HepG2 (cell line): Measurements from ENCODE around the gene SULT1C4. TPM values are rescaled to one million over a fixed set of nuclear protein-coding genes. Genes with fewer than 3 reads are reported as not detected.
A peak's percentile ranks its signal among the peaks of the same experiment; 100 is the strongest.

ENCODE experiments used
- CBX1 ChIP-seq: IDR thresholded peaks from one replicate; pipeline ENCODE4 v1.6.1; 2016; ENCODE audit warnings: antibody characterized with exemption, low read depth
- DNMT3B ChIP-seq: conservative IDR thresholded peaks from 2 replicates; pipeline ENCODE4 v1.6.1; 2016; ENCODE audit warnings: missing biosample characterization, control low read depth
- GLI4 ChIP-seq: sonication (generic); formaldehyde crosslinking; IDR thresholded peaks from 2 replicates; pipeline ENCODE4 v1.5.1; 2020; ENCODE audit warnings: missing genetic modification reagents, mild to moderate bottlenecking, moderate library complexity, borderline replicate concordance
- MEF2D ChIP-seq: sonication (generic); formaldehyde crosslinking; IDR thresholded peaks from 2 replicates; pipeline ENCODE4 v1.5.1; 2020; ENCODE audit warnings: mild to moderate bottlenecking, missing genetic modification reagents
- NR2F1 ChIP-seq, 2 experiments: fragments of 450-650 bp in 1 of 2; formaldehyde crosslinking in 1 of 2; IDR thresholded peaks; 2 replicates each; pipeline versions ENCODE4 v1.5.0 to v1.6.1; 2016 to 2020; ENCODE audit warnings: mild to moderate bottlenecking in 1 of 2, missing compliant biosample characterization in 1 of 2, missing genetic modification reagents in 1 of 2, moderate library complexity in 1 of 2
- PHF20 ChIP-seq: sonication (generic); formaldehyde crosslinking; IDR thresholded peaks from 2 replicates; pipeline ENCODE4 v1.5.0; 2020; ENCODE audit warnings: mild to moderate bottlenecking, missing genetic modification reagents
- RFX5 ChIP-seq: IDR thresholded peaks from 2 replicates; pipeline ENCODE4 v1.6.1; 2011; ENCODE audit warnings: low read depth, low read length, improper control_type of control experiment
- SIN3A ChIP-seq: IDR thresholded peaks from 2 replicates; pipeline ENCODE4 v1.6.1; 2011; ENCODE audit warnings: low read depth, mild to moderate bottlenecking, control low read depth, low read length, borderline replicate concordance
- SKI ChIP-seq: fragments of 450-650 bp; IDR thresholded peaks from one replicate; pipeline ENCODE4 v1.6.1; 2018; ENCODE audit warnings: mild to moderate bottlenecking; ENCODE audit not compliant: partially characterized antibody
- TEAD2 ChIP-seq: sonication (generic); formaldehyde crosslinking; IDR thresholded peaks from 2 replicates; pipeline ENCODE4 v1.9.0; 2021; ENCODE audit warnings: missing genetic modification reagents
- ZMYM2 ChIP-seq: sonication (generic); formaldehyde crosslinking; IDR thresholded peaks from 2 replicates; pipeline ENCODE4 v1.8.0; 2022; ENCODE audit warnings: mild to moderate bottlenecking, missing genetic modification reagents
- ZNF143 ChIP-seq: sonication (generic); formaldehyde crosslinking; IDR thresholded peaks from 2 replicates; pipeline ENCODE4 v1.4.0; 2020; ENCODE audit warnings: missing genetic modification reagents
- ZNF343 ChIP-seq: sonication (generic); formaldehyde crosslinking; IDR thresholded peaks from 2 replicates; pipeline ENCODE4 v1.4.0; 2020; ENCODE audit warnings: mild to moderate bottlenecking, missing genetic modification reagents
- ZNF562 ChIP-seq: sonication (generic); formaldehyde crosslinking; IDR thresholded peaks from 2 replicates; pipeline ENCODE4 v1.8.0; 2022; ENCODE audit warnings: missing genetic modification reagents, borderline replicate concordance
- ZNF703 ChIP-seq: sonication (generic); formaldehyde crosslinking; IDR thresholded peaks from 2 replicates; pipeline ENCODE4 v1.5.1; 2020; ENCODE audit warnings: missing genetic modification reagents, mild to moderate bottlenecking, moderate library complexity, borderline replicate concordance
- polyA plus RNA-seq, 8 experiments: library from polyadenylated mRNA; depleted of rRNA in 3 of 8; stranded (reverse) in 7 of 8; unstranded in 1 of 8; fragments of >200 nt; fragmentation: Illumina TruSeq in 4 of 8; extraction: Trizol in 4 of 8; gene quantifications; 2 replicates each; pipeline versions ENCODE4 v1.2.1 to v1.2.3, GENCODE V29; 2011 to 2016; ENCODE audit warnings: low read depth in 4 of 8, missing spikeins in 1 of 8, mixed read lengths in 1 of 8; ENCODE audit not compliant: insufficient read depth in 1 of 8
- total RNA-seq, 5 experiments: library from RNA; depleted of rRNA; stranded (reverse); fragments of >200 nt; fragmentation: Illumina TruSeq; extraction: Trizol; gene quantifications; 2 replicates each; pipeline ENCODE4 v1.2.3, GENCODE V29; 2016; ENCODE audit warnings: low read depth in 1 of 5
- TF ChIP-seq, protein P1 (sequence below), 2 experiments: fragments of 450-650 bp in 1 of 2; sonication (generic) in 1 of 2; formaldehyde crosslinking in 1 of 2; IDR thresholded peaks; 2 replicates each; pipeline versions ENCODE4 v1.6.1 to v1.8.0; 2016 to 2022; ENCODE audit warnings: antibody characterized with exemption in 1 of 2, mild to moderate bottlenecking in 1 of 2, missing genetic modification reagents in 1 of 2
- TF ChIP-seq, protein P2 (sequence below): sonication (generic); formaldehyde crosslinking; IDR thresholded peaks from 2 replicates; pipeline ENCODE4 v1.5.1; 2020; ENCODE audit warnings: mild to moderate bottlenecking, moderate library complexity, missing genetic modification reagents
- TF ChIP-seq, protein P3 (sequence below): sonication (generic); formaldehyde crosslinking; IDR thresholded peaks from 2 replicates; pipeline ENCODE4 v1.4.0; 2020; ENCODE audit warnings: missing genetic modification reagents

The SULT1C4 gene
- total and polyA plus RNA-seq, 2 of the 13 experiments (the other 11 are each of a cell fraction or from before 2014, with no cell fraction given) = 1.3 to 8.6 TPM

DNA sequence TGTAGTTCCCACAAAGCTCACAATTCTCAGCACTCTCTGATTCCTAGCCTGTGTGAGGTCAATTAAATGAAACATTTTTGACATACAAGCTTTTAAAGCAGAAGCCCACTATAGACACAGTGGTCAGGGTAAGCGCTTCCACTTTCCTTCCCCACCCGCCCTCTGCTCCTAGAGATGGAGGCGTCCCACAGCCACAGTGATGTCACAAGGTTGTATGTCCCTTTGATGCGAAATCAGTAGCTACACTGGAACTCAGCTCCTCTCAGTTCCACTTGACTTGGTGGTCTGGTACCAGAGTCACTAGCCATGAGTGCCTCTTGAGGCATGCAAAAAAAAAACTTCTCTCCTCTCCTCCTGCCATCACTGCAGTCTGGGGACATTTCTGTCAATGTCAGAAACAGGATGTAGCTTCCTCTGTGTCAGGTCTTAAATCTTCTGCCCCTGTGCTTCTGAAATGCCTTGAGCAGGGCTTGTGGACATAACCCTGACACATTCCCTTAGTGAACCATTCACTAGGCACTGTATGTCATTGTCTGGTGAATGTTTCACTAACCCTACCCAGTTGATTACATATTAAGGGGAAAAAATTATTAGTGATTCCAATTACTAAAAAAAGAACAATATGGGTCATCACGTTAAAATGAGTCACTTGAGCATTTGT, 7.8 kb downstream of the SULT1C4 start (continued):
- TF ChIP-seq, protein P1, sequence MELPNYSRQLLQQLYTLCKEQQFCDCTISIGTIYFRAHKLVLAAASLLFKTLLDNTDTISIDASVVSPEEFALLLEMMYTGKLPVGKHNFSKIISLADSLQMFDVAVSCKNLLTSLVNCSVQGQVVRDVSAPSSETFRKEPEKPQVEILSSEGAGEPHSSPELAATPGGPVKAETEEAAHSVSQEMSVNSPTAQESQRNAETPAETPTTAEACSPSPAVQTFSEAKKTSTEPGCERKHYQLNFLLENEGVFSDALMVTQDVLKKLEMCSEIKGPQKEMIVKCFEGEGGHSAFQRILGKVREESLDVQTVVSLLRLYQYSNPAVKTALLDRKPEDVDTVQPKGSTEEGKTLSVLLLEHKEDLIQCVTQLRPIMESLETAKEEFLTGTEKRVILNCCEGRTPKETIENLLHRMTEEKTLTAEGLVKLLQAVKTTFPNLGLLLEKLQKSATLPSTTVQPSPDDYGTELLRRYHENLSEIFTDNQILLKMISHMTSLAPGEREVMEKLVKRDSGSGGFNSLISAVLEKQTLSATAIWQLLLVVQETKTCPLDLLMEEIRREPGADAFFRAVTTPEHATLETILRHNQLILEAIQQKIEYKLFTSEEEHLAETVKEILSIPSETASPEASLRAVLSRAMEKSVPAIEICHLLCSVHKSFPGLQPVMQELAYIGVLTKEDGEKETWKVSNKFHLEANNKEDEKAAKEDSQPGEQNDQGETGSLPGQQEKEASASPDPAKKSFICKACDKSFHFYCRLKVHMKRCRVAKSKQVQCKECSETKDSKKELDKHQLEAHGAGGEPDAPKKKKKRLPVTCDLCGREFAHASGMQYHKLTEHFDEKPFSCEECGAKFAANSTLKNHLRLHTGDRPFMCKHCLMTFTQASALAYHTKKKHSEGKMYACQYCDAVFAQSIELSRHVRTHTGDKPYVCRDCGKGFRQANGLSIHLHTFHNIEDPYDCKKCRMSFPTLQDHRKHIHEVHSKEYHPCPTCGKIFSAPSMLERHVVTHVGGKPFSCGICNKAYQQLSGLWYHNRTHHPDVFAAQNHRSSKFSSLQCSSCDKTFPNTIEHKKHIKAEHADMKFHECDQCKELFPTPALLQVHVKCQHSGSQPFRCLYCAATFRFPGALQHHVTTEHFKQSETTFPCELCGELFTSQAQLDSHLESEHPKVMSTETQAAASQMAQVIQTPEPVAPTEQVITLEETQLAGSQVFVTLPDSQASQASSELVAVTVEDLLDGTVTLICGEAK (IDR thresholded peaks at IDR 0.05) = no peak
- TF ChIP-seq, protein P1 (CRISPR knock-in tag; IDR thresholded peaks at IDR 0.05) = no peak
- TF ChIP-seq PHF20 (CRISPR knock-in tag) (no peak), ZNF343 (CRISPR knock-in tag) (no peak), ZMYM2 (CRISPR knock-in tag) (no peak), ZNF562 (CRISPR knock-in tag) (no peak), GLI4 (CRISPR knock-in tag) (no peak), SIN3A (no peak), ZNF143 (CRISPR knock-in tag) (no peak), ZNF703 (CRISPR knock-in tag) (no peak), TEAD2 (CRISPR knock-in tag) (no peak), SKI (peak; percentile 53), MEF2D (CRISPR knock-in tag) (no peak), DNMT3B (CRISPR knock-in tag) (no peak), NR2F1 (CRISPR knock-in tag; IDR thresholded peaks at IDR 0.05) (peak; percentile 82 to 88), CBX1 (no peak), RFX5 (no peak)
- TF ChIP-seq, protein P2, sequence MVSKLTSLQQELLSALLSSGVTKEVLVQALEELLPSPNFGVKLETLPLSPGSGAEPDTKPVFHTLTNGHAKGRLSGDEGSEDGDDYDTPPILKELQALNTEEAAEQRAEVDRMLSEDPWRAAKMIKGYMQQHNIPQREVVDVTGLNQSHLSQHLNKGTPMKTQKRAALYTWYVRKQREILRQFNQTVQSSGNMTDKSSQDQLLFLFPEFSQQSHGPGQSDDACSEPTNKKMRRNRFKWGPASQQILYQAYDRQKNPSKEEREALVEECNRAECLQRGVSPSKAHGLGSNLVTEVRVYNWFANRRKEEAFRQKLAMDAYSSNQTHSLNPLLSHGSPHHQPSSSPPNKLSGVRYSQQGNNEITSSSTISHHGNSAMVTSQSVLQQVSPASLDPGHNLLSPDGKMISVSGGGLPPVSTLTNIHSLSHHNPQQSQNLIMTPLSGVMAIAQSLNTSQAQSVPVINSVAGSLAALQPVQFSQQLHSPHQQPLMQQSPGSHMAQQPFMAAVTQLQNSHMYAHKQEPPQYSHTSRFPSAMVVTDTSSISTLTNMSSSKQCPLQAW = peak; percentile 97
- TF ChIP-seq, protein P3, sequence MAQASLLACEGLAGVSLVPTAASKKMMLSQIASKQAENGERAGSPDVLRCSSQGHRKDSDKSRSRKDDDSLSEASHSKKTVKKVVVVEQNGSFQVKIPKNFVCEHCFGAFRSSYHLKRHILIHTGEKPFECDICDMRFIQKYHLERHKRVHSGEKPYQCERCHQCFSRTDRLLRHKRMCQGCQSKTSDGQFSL (CRISPR knock-in tag) = no peak
